GM19397 (cell line): ENCODE data around the gene CFAP97D2.
"Not testable (repeated sequence)": the region's sequence is repeated elsewhere in the genome, so short reads cannot be mapped to it uniquely, and the experiment has no call there.

Experiments used
- ATAC-seq: cut with Tn5 transposase; IDR thresholded peaks from one replicate; pipeline ENCODE4 v1.9.1; 2021; ENCODE audit warnings: mild to moderate bottlenecking, moderate library complexity; ENCODE audit not compliant: unreplicated experiment

Gene CFAP97D2

GRCh38 chr13:114231886-114232285 lies 52.8 kb downstream of the CFAP97D2 start:
- no peak for ATAC-seq

DNA sequence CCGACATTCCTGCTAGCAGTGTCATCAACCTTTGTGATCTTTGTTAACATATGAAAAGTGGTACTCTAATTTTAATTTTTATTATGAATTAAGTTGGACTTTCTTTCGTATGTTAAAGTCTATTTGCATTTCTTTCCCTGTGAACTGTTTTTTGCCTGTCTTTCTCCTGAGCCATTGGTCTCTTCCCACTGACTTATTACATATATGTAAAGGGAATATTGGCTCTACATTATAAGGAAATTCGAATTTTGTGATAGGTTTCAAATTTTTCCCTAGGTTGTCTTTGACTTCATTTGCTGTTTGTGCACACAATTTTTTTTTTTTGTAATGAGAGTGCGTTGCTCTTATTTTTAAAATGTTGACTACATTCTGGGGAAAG lies 55.2 kb downstream of the CFAP97D2 start:
- no peak for ATAC-seq

DNA sequence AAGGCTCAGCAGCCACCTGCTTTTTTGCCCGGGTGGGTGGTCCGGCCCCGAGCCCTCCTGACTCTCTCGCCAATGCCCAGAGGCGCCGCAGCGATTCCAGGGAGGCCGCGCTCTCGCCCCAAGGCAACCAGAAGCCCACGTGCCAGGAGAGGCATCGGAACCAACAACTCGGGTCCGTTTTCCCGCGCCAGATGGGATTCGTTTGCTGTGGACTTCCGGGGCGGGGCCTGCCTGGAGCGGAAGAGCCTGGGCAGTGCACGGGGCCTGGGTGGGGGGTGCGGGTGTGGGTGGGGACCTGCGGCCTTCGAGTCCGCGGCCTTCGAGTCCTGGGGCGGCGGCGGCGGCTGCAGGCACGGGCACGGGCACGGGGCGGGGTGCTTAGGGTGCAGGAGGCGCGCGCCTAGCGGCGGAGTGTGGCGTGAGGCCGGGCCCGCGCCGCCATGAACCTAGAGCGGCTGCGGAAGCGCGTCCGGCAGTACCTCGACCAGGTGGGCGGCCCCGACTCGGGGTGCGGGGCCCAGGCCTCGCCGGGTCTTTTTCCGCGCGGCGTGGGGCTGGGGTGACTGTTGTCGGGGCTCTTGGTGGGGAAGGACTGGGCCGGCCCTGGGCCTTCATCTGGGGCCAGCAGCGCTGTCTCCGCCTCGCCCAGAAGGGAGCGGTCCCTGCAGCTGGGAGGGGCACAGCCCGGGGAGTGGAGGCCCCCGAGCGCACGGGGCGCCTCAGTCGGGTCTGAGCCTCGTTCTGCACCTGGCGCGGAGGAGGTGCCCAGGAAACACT lies 55.8 kb downstream of the CFAP97D2 start, which contains the start of gene CDC16:
Gene CDC16 (plus strand): TSS at position 253 of the 777 bp plus-strand sequence. CDS start 188 bp downstream, at position 441.
- peak; percentile 90 for ATAC-seq

DNA sequence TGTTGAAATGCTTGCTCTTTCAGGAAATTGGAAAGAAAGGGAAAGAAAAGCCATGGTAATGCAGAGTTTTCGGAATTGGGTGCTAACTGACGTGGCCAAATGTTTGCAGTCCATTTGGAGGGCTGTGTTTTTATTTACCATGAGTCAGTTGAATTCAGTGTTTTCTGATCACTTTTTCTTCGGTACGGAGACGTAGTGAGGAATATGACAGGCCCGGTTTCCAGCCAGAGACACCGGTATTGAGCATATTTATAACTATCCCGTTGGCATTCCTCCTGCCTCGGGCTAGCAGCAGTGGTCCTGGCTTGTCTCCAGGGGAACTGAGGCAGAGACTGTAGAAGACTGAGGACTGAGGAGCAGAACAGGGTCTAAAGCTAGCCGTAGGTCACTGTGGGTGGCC lies 56.6 kb downstream of the CFAP97D2 start:
- ATAC-seq, result no peak

- ATAC-seq, result no peak
Measured at GRCh38 chr13:114236227-114236626, 57.2 kb downstream of the CFAP97D2 start.

GRCh38 chr13:114237415-114238112 lies 58.5 kb downstream of the CFAP97D2 start:
- no peak for ATAC-seq

- no peak for ATAC-seq
Measured at GRCh38 chr13:114241918-114242317, 62.9 kb downstream of the CFAP97D2 start.

DNA sequence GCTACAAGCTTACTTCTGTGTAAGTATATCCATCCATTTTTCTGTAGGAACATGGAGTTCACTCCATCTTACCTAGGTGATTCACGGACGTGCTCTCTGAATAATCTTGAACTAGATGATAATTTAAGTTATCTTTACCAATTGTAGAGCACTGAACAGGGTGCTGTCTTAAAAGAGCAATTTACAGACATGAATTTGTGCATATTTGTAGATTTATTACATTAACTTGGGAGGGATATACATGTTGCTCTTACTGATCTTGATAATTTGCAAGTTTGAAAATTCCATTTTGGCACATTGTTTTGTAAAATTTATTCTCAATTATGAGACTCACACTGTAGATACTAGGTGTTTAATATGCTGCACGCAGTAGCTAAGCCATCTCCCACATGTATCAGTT lies 64.9 kb downstream of the CFAP97D2 start:
- ATAC-seq, result no peak

DNA sequence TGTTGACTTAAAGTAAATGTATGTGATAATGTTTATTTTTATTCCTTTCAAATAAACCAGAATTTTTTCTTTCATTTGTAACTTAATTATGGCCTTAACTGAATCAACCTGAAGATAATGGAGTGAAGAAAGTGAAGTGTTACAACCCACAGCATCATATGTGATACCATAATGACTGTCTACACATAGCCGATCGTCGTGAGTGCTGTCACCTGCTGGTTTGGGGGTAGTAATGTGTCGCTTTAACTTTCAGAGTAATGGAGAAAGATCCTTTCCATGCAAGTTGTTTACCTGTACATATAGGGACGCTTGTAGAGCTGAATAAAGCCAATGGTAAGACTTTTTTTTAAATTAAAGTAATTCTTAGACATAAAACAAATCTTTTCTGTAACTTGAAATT lies 65.6 kb downstream of the CFAP97D2 start:
- ATAC-seq, result no peak

GRCh38 chr13:114248011-114248410 lies 69.0 kb downstream of the CFAP97D2 start:
- ATAC-seq, result no peak

- no peak for ATAC-seq
Measured at GRCh38 chr13:114249077-114249476, 70.0 kb downstream of the CFAP97D2 start.

DNA sequence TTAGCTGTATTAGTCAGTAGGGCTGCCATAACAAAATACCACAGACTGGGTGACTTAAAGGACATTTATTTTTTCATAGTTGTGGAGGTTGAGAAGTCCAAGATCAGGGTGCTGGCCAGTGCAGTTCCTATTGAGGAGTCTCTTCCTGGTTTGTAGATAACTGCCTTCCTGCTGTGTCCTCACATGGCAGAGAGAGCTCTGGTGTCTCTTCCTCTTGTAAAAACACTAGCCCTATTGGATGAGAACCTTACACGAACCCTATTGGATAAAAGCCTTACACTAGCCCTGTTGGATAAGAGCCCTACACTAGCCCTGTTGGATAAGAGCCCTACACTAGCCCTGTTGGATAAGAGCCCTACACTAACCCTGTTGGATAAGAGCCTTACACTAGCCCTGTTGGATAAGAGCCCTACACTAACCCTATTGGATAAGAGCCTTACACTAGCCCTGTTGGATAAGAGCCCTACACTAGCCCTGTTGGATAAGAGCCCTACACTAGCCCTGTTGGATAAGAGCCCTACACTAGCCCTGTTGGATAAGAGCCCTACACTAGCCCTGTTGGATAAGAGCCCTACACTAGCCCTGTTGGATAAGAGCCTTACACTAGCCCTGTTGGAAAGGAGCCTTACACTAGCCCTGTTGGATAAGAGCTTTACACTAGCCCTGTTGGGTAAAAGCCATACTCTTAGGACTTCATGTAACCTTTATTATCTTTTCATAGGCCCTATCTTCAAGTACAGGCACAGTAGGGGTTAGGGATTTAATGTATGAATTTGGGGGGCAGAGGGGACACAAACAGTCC lies 72.8 kb downstream of the CFAP97D2 start:
- not testable (repeated sequence) for ATAC-seq

GRCh38 chr13:114256547-114256946 lies 77.5 kb downstream of the CFAP97D2 start:
- ATAC-seq, result no peak

DNA sequence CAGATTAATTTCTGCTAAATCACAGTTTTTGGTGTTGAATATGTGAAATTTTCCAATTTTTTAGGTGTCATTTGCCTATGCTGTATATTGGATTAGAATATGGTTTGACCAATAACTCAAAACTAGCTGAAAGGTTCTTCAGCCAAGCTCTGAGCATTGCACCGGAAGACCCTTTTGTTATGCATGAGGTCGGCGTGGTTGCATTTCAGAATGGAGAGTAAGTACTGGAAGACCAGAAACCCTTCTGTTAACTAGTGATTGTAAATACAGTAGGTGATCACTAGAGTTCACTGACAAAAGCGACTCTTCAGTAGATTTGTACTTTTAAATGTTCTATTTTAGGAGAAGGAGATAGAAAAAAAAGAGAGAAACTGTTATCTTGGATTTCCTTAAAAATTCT lies 78.0 kb downstream of the CFAP97D2 start:
- ATAC-seq, result no peak

DNA sequence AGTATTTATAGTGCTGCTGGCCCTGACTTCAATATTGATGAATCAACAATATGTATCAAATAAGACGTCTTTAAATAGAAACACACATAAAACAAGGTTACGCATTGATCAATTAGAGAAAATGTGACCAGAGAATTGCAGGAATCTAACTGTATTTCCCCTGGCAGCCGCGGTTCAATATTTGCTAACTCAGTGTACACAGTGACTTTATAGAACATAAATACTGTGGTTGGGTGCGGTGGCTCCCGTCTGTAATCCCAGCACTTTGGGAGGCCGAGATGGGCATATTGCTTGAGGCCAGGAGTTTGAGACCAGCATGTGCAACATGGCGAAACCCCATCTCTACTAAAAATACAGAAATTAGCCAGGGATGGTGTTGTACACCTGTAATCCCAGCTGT lies 79.5 kb downstream of the CFAP97D2 start:
- ATAC-seq, result no peak

- no peak for ATAC-seq
Measured at GRCh38 chr13:114259374-114259773, 80.3 kb downstream of the CFAP97D2 start.

DNA sequence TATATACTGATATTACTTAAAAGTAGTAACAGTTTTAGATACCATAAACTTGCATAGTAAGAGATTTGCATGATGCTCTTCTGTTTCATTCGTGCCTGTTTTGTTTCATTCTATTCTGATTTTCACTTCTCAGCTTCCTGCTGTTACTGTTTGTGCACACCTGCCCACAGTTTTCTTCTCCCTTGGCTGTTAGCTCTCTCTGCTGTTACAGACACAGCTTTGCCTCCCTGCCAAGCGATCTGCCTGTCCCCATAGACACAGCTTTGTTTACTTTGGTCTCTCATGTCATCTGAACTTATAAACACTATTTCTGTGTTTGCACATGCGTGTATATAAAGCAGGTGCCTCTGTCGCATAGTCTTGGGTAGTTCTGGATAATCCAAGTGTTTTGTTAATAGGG lies 80.9 kb downstream of the CFAP97D2 start:
- ATAC-seq, result no peak

DNA sequence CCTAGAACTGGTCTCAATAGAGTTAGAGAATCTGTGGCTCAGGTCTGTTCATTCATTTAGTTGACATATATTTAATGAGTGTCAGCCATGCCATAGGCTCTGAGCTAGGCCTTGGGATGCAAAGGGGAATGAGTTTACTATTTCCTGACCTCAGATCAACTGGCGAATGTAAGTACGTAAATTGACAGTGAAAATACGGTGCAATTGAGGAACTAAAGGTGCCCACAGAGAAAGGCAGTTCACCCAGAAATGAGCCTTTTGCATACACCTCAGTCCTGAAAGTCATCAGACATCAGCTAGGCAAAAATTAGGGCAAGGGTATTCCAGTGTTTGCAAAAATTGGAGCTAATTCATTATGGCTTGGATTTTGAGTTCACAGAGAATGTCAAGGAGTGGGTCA lies 81.8 kb downstream of the CFAP97D2 start:
- no peak for ATAC-seq

- no peak for ATAC-seq
Measured at GRCh38 chr13:114261328-114261965, 82.4 kb downstream of the CFAP97D2 start.

- ATAC-seq, result no peak
Measured at GRCh38 chr13:114263578-114263977, 84.5 kb downstream of the CFAP97D2 start.

DNA sequence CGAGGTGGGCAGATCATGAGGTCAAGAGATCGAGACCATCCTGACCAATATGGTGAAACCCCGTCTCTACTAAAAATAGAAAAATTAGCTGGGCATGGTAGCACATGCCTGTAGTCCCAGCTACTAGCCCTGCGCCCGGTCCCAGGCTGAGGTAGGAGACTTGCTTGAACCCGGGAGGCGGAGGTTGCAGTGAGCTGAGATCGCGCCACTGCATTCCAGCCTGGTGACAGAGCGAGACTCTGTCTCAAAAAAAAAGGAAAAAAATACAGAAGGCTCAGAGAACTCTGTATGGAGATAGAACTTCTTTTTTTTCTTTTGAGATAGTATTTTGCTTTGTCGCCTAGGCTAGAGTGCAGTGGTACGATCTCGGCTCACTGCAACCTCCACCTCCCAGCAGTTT lies 85.3 kb downstream of the CFAP97D2 start:
- not testable (repeated sequence) for ATAC-seq
